ENCODE data around the gene TFAP2C. TPM values are rescaled to one million over a fixed set of nuclear protein-coding genes. Genes with fewer than 3 reads are reported as not detected.
A peak's percentile ranks its signal among the peaks of the same experiment; 100 is the strongest.

Gene TFAP2C
- total RNA-seq, 1 donor from 2014 or later: 4.0 TPM

GRCh38 chr20:56592817-56593216, 36.3 kb upstream of the TFAP2C start:
- no peak overlapping the region for H3K4me3 Mint-ChIP-seq
- H3K9me3 Mint-ChIP-seq: no peaks in the 10 kb centered on the region
- TF ChIP-seq CTCF (conservative IDR thresholded peaks at IDR 0.05): no peak
- H3K27me3 Mint-ChIP-seq (ENCODE audit: low read depth): no peaks in the 10 kb centered on the region
- H3K36me3 Mint-ChIP-seq (ENCODE audit: low read depth): no peaks in the 10 kb centered on the region
- H3K4me1 Mint-ChIP-seq: peaks cover 4% of the 10 kb centered on the region
- DNase-seq (ENCODE audit: low read depth, low spot score): no peak
- no peak overlapping the region for H3K27ac Mint-ChIP-seq (ENCODE audit: unreplicated experiment)

GRCh38 chr20:56595746-56596475, 33.2 kb upstream of the TFAP2C start:
- Mint-ChIP-seq H3K4me3 (no peak overlapping the region), H3K27me3 (ENCODE audit: low read depth) (no peaks in the 10 kb centered on the region), H3K4me1 (peaks cover 4% of the 10 kb centered on the region), H3K36me3 (ENCODE audit: low read depth) (no peaks in the 10 kb centered on the region), H3K9me3 (no peaks in the 10 kb centered on the region), H3K27ac (ENCODE audit: unreplicated experiment) (no peak overlapping the region)
- no peak for DNase-seq (ENCODE audit: low read depth, low spot score)
- no peak for TF ChIP-seq CTCF (conservative IDR thresholded peaks at IDR 0.05)

GRCh38 chr20:56601166-56601565, 27.9 kb upstream of the TFAP2C start:
- Mint-ChIP-seq H3K9me3 (no peaks in the 10 kb centered on the region), H3K27ac (ENCODE audit: unreplicated experiment) (peak overlapping the region; percentile 27), H3K4me1 (peaks cover under 1% of the 10 kb centered on the region), H3K27me3 (ENCODE audit: low read depth) (peaks cover 3% of the 10 kb centered on the region), H3K36me3 (ENCODE audit: low read depth) (no peaks in the 10 kb centered on the region), H3K4me3 (no peak overlapping the region)
- no peak for TF ChIP-seq CTCF (conservative IDR thresholded peaks at IDR 0.05)
- DNase-seq (ENCODE audit: low read depth, low spot score): no peak

GRCh38 chr20:56604673-56605072, 24.4 kb upstream of the TFAP2C start:
- Mint-ChIP-seq H3K27me3 (ENCODE audit: low read depth) (peaks cover 6% of the 10 kb centered on the region), H3K9me3 (no peaks in the 10 kb centered on the region), H3K4me1 (no peaks in the 10 kb centered on the region), H3K36me3 (ENCODE audit: low read depth) (no peaks in the 10 kb centered on the region), H3K4me3 (no peak overlapping the region), H3K27ac (ENCODE audit: unreplicated experiment) (no peak overlapping the region)
- no peak for TF ChIP-seq CTCF (conservative IDR thresholded peaks at IDR 0.05)
- no peak for DNase-seq (ENCODE audit: low read depth, low spot score)

GRCh38 chr20:56605261-56605996, 23.7 kb upstream of the TFAP2C start:
- no peaks in the 10 kb centered on the region for H3K9me3 Mint-ChIP-seq
- H3K36me3 Mint-ChIP-seq (ENCODE audit: low read depth): no peaks in the 10 kb centered on the region
- no peak for DNase-seq (ENCODE audit: low read depth, low spot score)
- H3K4me1 Mint-ChIP-seq: no peaks in the 10 kb centered on the region
- peaks cover 6% of the 10 kb centered on the region for H3K27me3 Mint-ChIP-seq (ENCODE audit: low read depth)
- no peak overlapping the region for H3K27ac Mint-ChIP-seq (ENCODE audit: unreplicated experiment)
- no peak overlapping the region for H3K4me3 Mint-ChIP-seq
- no peak for TF ChIP-seq CTCF (conservative IDR thresholded peaks at IDR 0.05)

Measured in neural crest cell (in vitro differentiated cells).